ENCODE results near the gene DLG1.
A peak's percentile ranks its signal among the peaks of the same experiment; 100 is the strongest.
"Not testable (repeated sequence)": the region's sequence is repeated elsewhere in the genome, so short reads cannot be mapped to it uniquely, and the experiment has no call there.

DLG1 gene

GRCh38 chr3:197289726-197290125, 8.7 kb downstream of the DLG1 start:
- no peak for FAIRE-seq
- no peak for DNase-seq (ENCODE audit: insufficient read length, low spot score)
- TF ChIP-seq POLR2A (IDR thresholded peaks at IDR 0.05; ENCODE audit: low read depth, low read length), result no peak

GRCh38 chr3:197286678-197287077, 11.7 kb downstream of the DLG1 start:
- no peak for TF ChIP-seq POLR2A (IDR thresholded peaks at IDR 0.05; ENCODE audit: low read depth, low read length)
- no peak for DNase-seq (ENCODE audit: insufficient read length, low spot score)
- FAIRE-seq, result peak; percentile 89

- no peak for DNase-seq (ENCODE audit: insufficient read length, low spot score)
- no peak for FAIRE-seq
- no peak for TF ChIP-seq POLR2A (IDR thresholded peaks at IDR 0.05; ENCODE audit: low read depth, low read length)
These were observed 12.9 kb downstream of the DLG1 start for GRCh38 chr3:197285557-197285956.

GRCh38 chr3:197283045-197283444, 15.4 kb downstream of the DLG1 start:
- TF ChIP-seq POLR2A (IDR thresholded peaks at IDR 0.05; ENCODE audit: low read depth, low read length), result no peak
- no peak for DNase-seq (ENCODE audit: insufficient read length, low spot score)
- peak; percentile 64 for FAIRE-seq

GRCh38 chr3:197281849-197282248, 16.6 kb downstream of the DLG1 start:
- FAIRE-seq (peak; percentile 89), DNase-seq (ENCODE audit: insufficient read length, low spot score) (no peak)
- no peak for TF ChIP-seq POLR2A (IDR thresholded peaks at IDR 0.05; ENCODE audit: low read depth, low read length)

GRCh38 chr3:197280156-197280555, 18.3 kb downstream of the DLG1 start:
- FAIRE-seq (peak; percentile 74), DNase-seq (ENCODE audit: insufficient read length, low spot score) (no peak)
- no peak for TF ChIP-seq POLR2A (IDR thresholded peaks at IDR 0.05; ENCODE audit: low read depth, low read length)

- peak; percentile 91 for FAIRE-seq
- TF ChIP-seq POLR2A (IDR thresholded peaks at IDR 0.05; ENCODE audit: low read depth, low read length), result no peak
These were observed 19.5 kb downstream of the DLG1 start for GRCh38 chr3:197278933-197279332.

GRCh38 chr3:197276808-197277207, 21.6 kb downstream of the DLG1 start:
- peak; percentile 41 for FAIRE-seq
- DNase-seq (ENCODE audit: insufficient read length, low spot score), result not testable (repeated sequence)

More at GRCh38 chr3:197278933-197279332, 19.5 kb downstream of the DLG1 start:
- no peak for DNase-seq (ENCODE audit: insufficient read length, low spot score)

- TF ChIP-seq POLR2A (IDR thresholded peaks at IDR 0.05; ENCODE audit: low read depth, low read length), result no peak
- peak; percentile 94 for FAIRE-seq
- DNase-seq (ENCODE audit: insufficient read length, low spot score), result no peak
These were observed 27.7 kb downstream of the DLG1 start for GRCh38 chr3:197270558-197271317.

- TF ChIP-seq POLR2A (IDR thresholded peaks at IDR 0.05; ENCODE audit: low read depth, low read length), result no peak
- no peak for DNase-seq (ENCODE audit: insufficient read length, low spot score)
- peak; percentile 23 for FAIRE-seq
These were observed 29.4 kb downstream of the DLG1 start for GRCh38 chr3:197269024-197269423.

- no peak for TF ChIP-seq POLR2A (IDR thresholded peaks at IDR 0.05; ENCODE audit: low read depth, low read length)
- peak; percentile 86 for FAIRE-seq
- DNase-seq (ENCODE audit: insufficient read length, low spot score), result no peak
These were observed 30.1 kb downstream of the DLG1 start for GRCh38 chr3:197268294-197268693.

GRCh38 chr3:197266331-197266730, 32.1 kb downstream of the DLG1 start:
- FAIRE-seq (peak; percentile 36), DNase-seq (ENCODE audit: insufficient read length, low spot score) (no peak)

GRCh38 chr3:197262709-197263108, 35.7 kb downstream of the DLG1 start:
- no peak for TF ChIP-seq POLR2A (IDR thresholded peaks at IDR 0.05; ENCODE audit: low read depth, low read length)
- no peak for DNase-seq (ENCODE audit: insufficient read length, low spot score)
- peak; percentile 82 for FAIRE-seq

More at GRCh38 chr3:197266331-197266730, 32.1 kb downstream of the DLG1 start:
- no peak for TF ChIP-seq POLR2A (IDR thresholded peaks at IDR 0.05; ENCODE audit: low read depth, low read length)

GRCh38 chr3:197261164-197261509, 37.3 kb downstream of the DLG1 start:
- FAIRE-seq, result peak; percentile 90
- no peak for TF ChIP-seq POLR2A (IDR thresholded peaks at IDR 0.05; ENCODE audit: low read depth, low read length)

GRCh38 chr3:197260491-197261163, 37.8 kb downstream of the DLG1 start:
- no peak for TF ChIP-seq POLR2A (IDR thresholded peaks at IDR 0.05; ENCODE audit: low read depth, low read length)
- DNase-seq (ENCODE audit: insufficient read length, low spot score) (no peak), FAIRE-seq (peak; percentile 55)

More at GRCh38 chr3:197261164-197261509, 37.3 kb downstream of the DLG1 start:
- no peak for DNase-seq (ENCODE audit: insufficient read length, low spot score)

All from H54 (cell line).